ENCODE results near the gene PPIL6. TPM values are rescaled to one million over a fixed set of nuclear protein-coding genes. Genes with fewer than 3 reads are reported as not detected.

The PPIL6 gene
- total and polyA plus RNA-seq, 2 experiments from 2014 or later: 1.7 TPM

GRCh38 chr6:109358204-109358603, 82.2 kb downstream of the PPIL6 start:
- Histone ChIP-seq H3K4me1 (ENCODE audit: insufficient read depth) (no peaks in the 10 kb centered on the region), H3K4me3 (no peak overlapping the region), H4K20me1 (replicated peaks; ENCODE audit: insufficient read depth) (no peaks in the 10 kb centered on the region; the same call in 1 of the 2 replicates), H3K4me2 (no peak overlapping the region), H3F3A (replicated peaks; ENCODE audit: low read depth) (no peaks in the 10 kb centered on the region), H3K9me2 (ENCODE audit: insufficient read depth) (no peaks in the 10 kb centered on the region), H3K36me3 (ENCODE audit: insufficient read depth) (peaks cover 10% of the 10 kb centered on the region; the same call in 1 of the 2 replicates), H3K27ac (ENCODE audit: low read depth) (no peak overlapping the region), H2AFZ (no peak overlapping the region), H3K27me3 (ENCODE audit: insufficient read depth) (no peaks in the 10 kb centered on the region), H3K79me2 (replicated peaks; ENCODE audit: insufficient read depth) (peaks cover under 1% of the 10 kb centered on the region)
- Mint-ChIP-seq H3K27ac (no peak overlapping the region), H3K4me1 (no peaks in the 10 kb centered on the region), H3K27me3 (ENCODE audit: insufficient read depth, low read depth, poor library complexity) (no peaks in the 10 kb centered on the region), H3K4me3 (no peak overlapping the region), H3K9me3 (peaks cover 14% of the 10 kb centered on the region), H3K36me3 (ENCODE audit: low read depth) (peaks cover 62% of the 10 kb centered on the region)
- ATAC-seq (no peak), DNase-seq (ENCODE audit: low spot score) (no peak)
- TF ChIP-seq CTCF (conservative IDR thresholded peaks at IDR 0.05; ENCODE audit: low read depth in 2 of 2): no peak
- no peak for TF ChIP-seq REST (IDR thresholded peaks at IDR 0.05; ENCODE audit: unreplicated experiment)
- no peak for TF ChIP-seq EZH2 (IDR thresholded peaks at IDR 0.05; ENCODE audit: low read depth, unreplicated experiment)

GRCh38 chr6:109356237-109356636, 84.2 kb downstream of the PPIL6 start:
- Mint-ChIP-seq H3K27ac (no peak overlapping the region), H3K9me3 (peaks cover 14% of the 10 kb centered on the region), H3K27me3 (ENCODE audit: insufficient read depth, low read depth, poor library complexity) (no peaks in the 10 kb centered on the region), H3K4me1 (no peaks in the 10 kb centered on the region), H3K36me3 (ENCODE audit: low read depth) (peaks cover 51% of the 10 kb centered on the region), H3K4me3 (no peak overlapping the region)
- TF ChIP-seq JUNB (IDR thresholded peaks at IDR 0.05; ENCODE audit: unreplicated experiment) (no peak), CREB1 (CRISPR knock-in tag; IDR thresholded peaks at IDR 0.05; ENCODE audit: low read depth) (no peak)
- no peaks in the 10 kb centered on the region for H3K79me2 ChIP-seq (replicated peaks; ENCODE audit: insufficient read depth)
- DNase-seq (ENCODE audit: low spot score): no peak
- H3K36me3 ChIP-seq (ENCODE audit: insufficient read depth): peaks cover 10% of the 10 kb centered on the region; the same call in 1 of the 2 replicates
- no peaks in the 10 kb centered on the region for H3K4me1 ChIP-seq (ENCODE audit: insufficient read depth)
- H3K9me2 ChIP-seq (ENCODE audit: insufficient read depth): no peaks in the 10 kb centered on the region
- H3F3A ChIP-seq (replicated peaks; ENCODE audit: low read depth): no peaks in the 10 kb centered on the region
- no peak overlapping the region for H3K27ac ChIP-seq (ENCODE audit: low read depth)
- H3K4me2 ChIP-seq: no peak overlapping the region
- no peak overlapping the region for H3K4me3 ChIP-seq
- H4K20me1 ChIP-seq (replicated peaks; ENCODE audit: insufficient read depth): no peaks in the 10 kb centered on the region; the same call in 1 of the 2 replicates
- no peaks in the 10 kb centered on the region for H3K27me3 ChIP-seq (ENCODE audit: insufficient read depth)
- no peak overlapping the region for H2AFZ ChIP-seq
- no peak for ATAC-seq
